HG03139 (cell line): Measurements from ENCODE around the gene SCAMP1.
"Not testable (repeated sequence)": the region's sequence is repeated elsewhere in the genome, so short reads cannot be mapped to it uniquely, and the experiment has no call there.

ENCODE experiments used
- ATAC-seq: cut with Tn5 transposase; IDR thresholded peaks from one replicate; pipeline ENCODE4 v1.9.1; 2021; ENCODE audit not compliant: unreplicated experiment

Gene SCAMP1

GRCh38 chr5:78360924-78361630 lies 660 bp downstream of the SCAMP1 start:
- ATAC-seq, result peak; percentile 31

GRCh38 chr5:78361631-78361993 lies 1.2 kb downstream of the SCAMP1 start:
- no peak for ATAC-seq

GRCh38 chr5:78362220-78362619 lies 1.8 kb downstream of the SCAMP1 start:
- no peak for ATAC-seq

GRCh38 chr5:78364005-78364404 lies 3.6 kb downstream of the SCAMP1 start:
- ATAC-seq, result no peak

GRCh38 chr5:78367318-78367991 lies 7.0 kb downstream of the SCAMP1 start:
- ATAC-seq, result no peak

GRCh38 chr5:78369680-78370079 lies 9.3 kb downstream of the SCAMP1 start:
- ATAC-seq, result no peak

GRCh38 chr5:78373231-78373630 lies 12.8 kb downstream of the SCAMP1 start:
- no peak for ATAC-seq

GRCh38 chr5:78376315-78376714 lies 15.9 kb downstream of the SCAMP1 start:
- ATAC-seq, result no peak

GRCh38 chr5:78377056-78377717 lies 16.8 kb downstream of the SCAMP1 start:
- ATAC-seq, result no peak

GRCh38 chr5:78377718-78378105 lies 17.3 kb downstream of the SCAMP1 start:
- ATAC-seq, result no peak

- ATAC-seq, result no peak
Observed at GRCh38 chr5:78387468-78388153, 27.2 kb downstream of the SCAMP1 start.

GRCh38 chr5:78391357-78391756 lies 30.9 kb downstream of the SCAMP1 start:
- ATAC-seq, result not testable (repeated sequence)

- ATAC-seq, result no peak
Observed at GRCh38 chr5:78397831-78398230, 37.4 kb downstream of the SCAMP1 start.

- no peak for ATAC-seq
Observed at GRCh38 chr5:78399116-78399515, 38.7 kb downstream of the SCAMP1 start.

GRCh38 chr5:78404682-78405293 lies 44.4 kb downstream of the SCAMP1 start:
- ATAC-seq, result no peak

- ATAC-seq, result no peak
Observed at GRCh38 chr5:78405829-78406750, 45.7 kb downstream of the SCAMP1 start.

- no peak for ATAC-seq
Observed at GRCh38 chr5:78407458-78407857, 47.0 kb downstream of the SCAMP1 start.

GRCh38 chr5:78411586-78411985 lies 51.2 kb downstream of the SCAMP1 start:
- ATAC-seq, result no peak

- ATAC-seq, result no peak
Observed at GRCh38 chr5:78416677-78417425, 56.4 kb downstream of the SCAMP1 start.
